Skeletal muscle satellite cell (primary cell): ENCODE measurements around the gene ZNF37A. TPM values are rescaled to one million over a fixed set of nuclear protein-coding genes. Genes with fewer than 3 reads are reported as not detected.
"Not testable (repeated sequence)": the region's sequence is repeated elsewhere in the genome, so short reads cannot be mapped to it uniquely, and the experiment has no call there.

Experiments
- H3K27me3 ChIP-seq: 2 replicates; pipeline ENCODE4 v1.7.0; 2013; ENCODE audit warnings: low read length; ENCODE audit not compliant: control insufficient read depth, insufficient read depth
- H3K36me3 ChIP-seq: 2 replicates; pipeline ENCODE4 v1.7.0; 2013; ENCODE audit warnings: mild to moderate bottlenecking, control low read depth, low read length; ENCODE audit not compliant: insufficient read depth
- H3K4me1 ChIP-seq: 2 replicates; pipeline ENCODE4 v1.7.0; 2013; ENCODE audit warnings: low read length; ENCODE audit not compliant: control insufficient read depth, insufficient read depth
- H3K4me2 ChIP-seq: 2 replicates; pipeline ENCODE4 v1.7.0; 2013; ENCODE audit warnings: mild to moderate bottlenecking, low read length
- H3K4me3 ChIP-seq: 2 replicates; pipeline ENCODE4 v1.7.0; 2013; ENCODE audit warnings: low read length
- H3K9ac ChIP-seq: 2 replicates; pipeline ENCODE4 v1.7.0; 2013; ENCODE audit warnings: mild to moderate bottlenecking, low read depth, low read length, moderate library complexity
- H3K9me3 ChIP-seq: replicated peaks from 2 replicates; pipeline ENCODE4 v1.7.0; 2013; ENCODE audit warnings: mild to moderate bottlenecking, control low read depth, low read length
- total RNA-seq: library from RNA; depleted of rRNA; stranded (reverse); fragments of >200 nt; gene quantifications from 2 replicates; pipeline ENCODE4 v1.2.3, GENCODE V29; 2012; rRNA removed

ZNF37A gene
- total RNA-seq: 11.1 and 11.7 TPM in 2 replicates

- Histone ChIP-seq H3K27me3 (no peaks in the 10 kb centered on the region), H3K4me2 (peak within 1 kb of the TSS; percentile 98), H3K4me1 (peaks cover 8% of the 10 kb centered on the region)
These were observed at the start of gene ZNF37A for GRCh38 chr10:38094158-38094926. TSS of gene ZNF37A (plus strand) at chr10:38094337. CDS start at chr10:38096618, 2,281 bp downstream.

GRCh38 chr10:38045129-38045528 is 49.0 kb upstream of the ZNF37A start:
- Histone ChIP-seq H3K9me3 (no peaks in the 10 kb centered on the region), H3K9ac (no peak overlapping the region), H3K36me3 (peaks cover 3% of the 10 kb centered on the region), H3K27me3 (no peaks in the 10 kb centered on the region), H3K4me2 (no peak overlapping the region), H3K4me3 (no peak overlapping the region), H3K4me1 (no peaks in the 10 kb centered on the region)

More at GRCh38 chr10:38094158-38094926, at the start of gene ZNF37A:
- H3K9me3 ChIP-seq: no peaks in the 10 kb centered on the region
- H3K36me3 ChIP-seq: peaks cover 36% of the 10 kb centered on the region
- peak within 1 kb of the TSS; percentile 94 for H3K9ac ChIP-seq
- peak within 1 kb of the TSS; percentile 97 for H3K4me3 ChIP-seq

- H3K27me3 ChIP-seq: no peaks in the 10 kb centered on the region
- H3K9me3 ChIP-seq: no peaks in the 10 kb centered on the region
- no peak overlapping the region for H3K4me3 ChIP-seq
- H3K4me2 ChIP-seq: no peak overlapping the region
- no peaks in the 10 kb centered on the region for H3K36me3 ChIP-seq
- H3K4me1 ChIP-seq: no peaks in the 10 kb centered on the region
- no peak overlapping the region for H3K9ac ChIP-seq
These were observed 46.5 kb upstream of the ZNF37A start for GRCh38 chr10:38047666-38048065.

GRCh38 chr10:38050212-38050611 is 43.9 kb upstream of the ZNF37A start:
- Histone ChIP-seq H3K9me3 (peaks cover 4% of the 10 kb centered on the region), H3K27me3 (no peaks in the 10 kb centered on the region)

GRCh38 chr10:38054361-38054797 is 39.8 kb upstream of the ZNF37A start:
- H3K4me1 ChIP-seq: peaks cover 3% of the 10 kb centered on the region
- H3K27me3 ChIP-seq: no peaks in the 10 kb centered on the region
- H3K36me3 ChIP-seq: peaks cover 30% of the 10 kb centered on the region
- no peak overlapping the region for H3K4me2 ChIP-seq
- peaks cover 17% of the 10 kb centered on the region for H3K9me3 ChIP-seq
- H3K4me3 ChIP-seq: no peak overlapping the region
- no peak overlapping the region for H3K9ac ChIP-seq

More at GRCh38 chr10:38050212-38050611, 43.9 kb upstream of the ZNF37A start:
- H3K9ac ChIP-seq: no peak overlapping the region
- H3K36me3 ChIP-seq: peaks cover 4% of the 10 kb centered on the region
- H3K4me1 ChIP-seq: peaks cover 3% of the 10 kb centered on the region
- H3K4me3 ChIP-seq: no peak overlapping the region
- no peak overlapping the region for H3K4me2 ChIP-seq

- not testable (repeated sequence) for H3K4me2 ChIP-seq, H3K9ac ChIP-seq, H3K4me1 ChIP-seq, H3K27me3 ChIP-seq, H3K4me3 ChIP-seq
- Histone ChIP-seq H3K9me3 (peaks cover 17% of the 10 kb centered on the region), H3K36me3 (peaks cover 30% of the 10 kb centered on the region)
These were observed 38.8 kb upstream of the ZNF37A start for GRCh38 chr10:38055274-38055894.

- H3K36me3 ChIP-seq, H3K4me3 ChIP-seq: not testable (repeated sequence)
- peak overlapping the region; percentile 44 for H3K4me2 ChIP-seq
These were observed 24.5 kb upstream of the ZNF37A start for GRCh38 chr10:38069663-38070062.

GRCh38 chr10:38070501-38070900 is 23.6 kb upstream of the ZNF37A start:
- H3K36me3 ChIP-seq: no peaks in the 10 kb centered on the region
- H3K4me2 ChIP-seq: no peak overlapping the region

More at GRCh38 chr10:38069663-38070062, 24.5 kb upstream of the ZNF37A start:
- not testable (repeated sequence) for H3K9me3 ChIP-seq, H3K4me1 ChIP-seq, H3K9ac ChIP-seq, H3K27me3 ChIP-seq

GRCh38 chr10:38072552-38072951 is 21.6 kb upstream of the ZNF37A start:
- no peak overlapping the region for H3K4me3 ChIP-seq
- H3K36me3 ChIP-seq: no peaks in the 10 kb centered on the region
- H3K27me3 ChIP-seq: no peaks in the 10 kb centered on the region
- peaks cover 2% of the 10 kb centered on the region for H3K9me3 ChIP-seq
- no peak overlapping the region for H3K4me2 ChIP-seq
- peaks cover 5% of the 10 kb centered on the region for H3K4me1 ChIP-seq
- H3K9ac ChIP-seq: no peak overlapping the region

More at GRCh38 chr10:38070501-38070900, 23.6 kb upstream of the ZNF37A start:
- Histone ChIP-seq H3K27me3 (no peaks in the 10 kb centered on the region), H3K4me1 (peaks cover 5% of the 10 kb centered on the region), H3K9ac (no peak overlapping the region), H3K4me3 (no peak overlapping the region), H3K9me3 (no peaks in the 10 kb centered on the region)

GRCh38 chr10:38076687-38077086 is 17.4 kb upstream of the ZNF37A start:
- no peak overlapping the region for H3K9ac ChIP-seq
- H3K4me3 ChIP-seq: no peak overlapping the region
- H3K36me3 ChIP-seq: no peaks in the 10 kb centered on the region
- H3K27me3 ChIP-seq: no peaks in the 10 kb centered on the region
- H3K9me3 ChIP-seq: peaks cover 2% of the 10 kb centered on the region
- no peaks in the 10 kb centered on the region for H3K4me1 ChIP-seq
- H3K4me2 ChIP-seq: no peak overlapping the region

- H3K9ac ChIP-seq: not testable (repeated sequence)
- peak overlapping the region; percentile 97 for H3K4me3 ChIP-seq
These were observed 819 bp upstream of the ZNF37A start for GRCh38 chr10:38093318-38093717.

More at GRCh38 chr10:38093318-38093717, 819 bp upstream of the ZNF37A start:
- Histone ChIP-seq H3K36me3 (peaks cover 27% of the 10 kb centered on the region), H3K4me2 (peak overlapping the region; percentile 98)
- H3K4me1 ChIP-seq, H3K9me3 ChIP-seq, H3K27me3 ChIP-seq: not testable (repeated sequence)
